Measurements from ENCODE around the gene NCOR2. TPM values are rescaled to one million over a fixed set of nuclear protein-coding genes. Genes with fewer than 3 reads are reported as not detected.

Gene NCOR2
- total RNA-seq, 1 donor from 2014 or later = 43.8 TPM

GRCh38 chr12:124605883-124606774, 38.7 kb upstream of the NCOR2 start:
- no peak overlapping the region for H3K4me3 ChIP-seq (ENCODE audit: low read depth, low read length)
- TF ChIP-seq, protein P1, sequence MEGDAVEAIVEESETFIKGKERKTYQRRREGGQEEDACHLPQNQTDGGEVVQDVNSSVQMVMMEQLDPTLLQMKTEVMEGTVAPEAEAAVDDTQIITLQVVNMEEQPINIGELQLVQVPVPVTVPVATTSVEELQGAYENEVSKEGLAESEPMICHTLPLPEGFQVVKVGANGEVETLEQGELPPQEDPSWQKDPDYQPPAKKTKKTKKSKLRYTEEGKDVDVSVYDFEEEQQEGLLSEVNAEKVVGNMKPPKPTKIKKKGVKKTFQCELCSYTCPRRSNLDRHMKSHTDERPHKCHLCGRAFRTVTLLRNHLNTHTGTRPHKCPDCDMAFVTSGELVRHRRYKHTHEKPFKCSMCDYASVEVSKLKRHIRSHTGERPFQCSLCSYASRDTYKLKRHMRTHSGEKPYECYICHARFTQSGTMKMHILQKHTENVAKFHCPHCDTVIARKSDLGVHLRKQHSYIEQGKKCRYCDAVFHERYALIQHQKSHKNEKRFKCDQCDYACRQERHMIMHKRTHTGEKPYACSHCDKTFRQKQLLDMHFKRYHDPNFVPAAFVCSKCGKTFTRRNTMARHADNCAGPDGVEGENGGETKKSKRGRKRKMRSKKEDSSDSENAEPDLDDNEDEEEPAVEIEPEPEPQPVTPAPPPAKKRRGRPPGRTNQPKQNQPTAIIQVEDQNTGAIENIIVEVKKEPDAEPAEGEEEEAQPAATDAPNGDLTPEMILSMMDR (conservative IDR thresholded peaks at IDR 0.05; ENCODE audit: low read depth, low read length) = no peak
- DNase-seq (ENCODE audit: low read depth) = no peak

DNA sequence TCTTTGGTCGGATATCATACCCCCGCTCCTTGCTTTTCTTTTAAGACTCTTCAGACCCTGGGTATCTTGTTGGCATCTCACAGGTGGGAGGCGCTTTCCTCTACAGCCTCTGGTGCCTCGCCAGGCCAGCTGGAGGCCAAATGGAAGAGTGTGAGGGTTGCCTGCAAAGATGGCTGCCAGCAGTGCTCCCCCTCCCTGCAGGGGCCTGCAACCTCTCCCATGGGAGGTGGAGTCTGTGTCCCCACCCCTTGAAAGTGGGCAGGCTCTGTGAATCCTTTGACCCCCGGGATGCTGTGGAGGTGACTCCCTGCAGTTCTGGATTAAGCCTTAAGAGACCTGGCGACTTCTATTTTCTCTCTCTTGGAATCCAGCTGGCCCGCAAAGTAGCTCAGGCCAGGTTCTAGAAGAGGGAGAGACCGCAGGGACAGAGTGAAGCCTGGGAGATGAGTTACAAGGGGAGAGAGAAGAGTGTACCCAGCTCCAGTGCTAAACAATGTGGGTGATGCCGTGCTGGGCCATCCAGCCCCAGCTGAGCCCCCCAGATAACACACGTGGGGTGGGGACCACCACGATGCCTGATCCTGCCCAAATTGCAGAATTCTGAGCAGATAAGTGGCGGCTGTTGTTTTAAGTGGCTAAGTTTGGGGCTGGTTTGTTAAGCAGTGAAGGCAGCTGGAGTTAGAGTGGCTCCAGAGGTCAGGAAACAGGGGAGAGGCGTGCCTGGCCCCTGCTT, 37.9 kb upstream of the NCOR2 start:
- DNase-seq (ENCODE audit: low read depth) = no peak
- H3K4me3 ChIP-seq (ENCODE audit: low read depth, low read length) = no peak overlapping the region
- TF ChIP-seq, protein P1 (conservative IDR thresholded peaks at IDR 0.05; ENCODE audit: low read depth, low read length) = no peak

DNA sequence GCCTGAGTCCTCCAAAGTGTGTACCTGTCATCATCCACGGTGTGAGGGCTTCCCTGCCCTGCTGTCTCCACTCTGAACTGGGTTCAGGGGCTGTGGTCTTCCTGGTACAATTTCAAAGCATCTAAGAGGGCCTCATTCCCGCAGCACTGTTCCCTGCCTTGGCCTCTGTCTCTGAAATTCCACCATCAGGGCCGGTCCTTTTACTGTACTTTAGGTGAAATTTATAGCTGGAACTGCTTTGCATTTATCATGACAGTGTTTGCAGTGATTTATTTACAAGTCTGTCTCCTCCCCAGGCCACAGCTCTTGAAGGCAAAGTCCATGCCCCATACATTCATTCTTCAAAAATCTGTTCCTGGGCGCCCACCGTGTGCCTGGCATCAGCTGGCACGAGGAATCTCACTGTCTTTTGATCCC, 36.9 kb upstream of the NCOR2 start:
- no peak overlapping the region for H3K4me3 ChIP-seq (ENCODE audit: low read depth, low read length)
- no peak for DNase-seq (ENCODE audit: low read depth)
- TF ChIP-seq, protein P1 (conservative IDR thresholded peaks at IDR 0.05; ENCODE audit: low read depth, low read length) = no peak

- TF ChIP-seq, protein P1 (conservative IDR thresholded peaks at IDR 0.05; ENCODE audit: low read depth, low read length) = no peak
- H3K4me3 ChIP-seq (ENCODE audit: low read depth, low read length) = no peak overlapping the region
- no peak for DNase-seq (ENCODE audit: low read depth)
Measured at GRCh38 chr12:124603831-124604251, 36.4 kb upstream of the NCOR2 start.

- TF ChIP-seq, protein P1 (conservative IDR thresholded peaks at IDR 0.05; ENCODE audit: low read depth, low read length) = no peak
- H3K4me3 ChIP-seq (ENCODE audit: low read depth, low read length) = no peak overlapping the region
- no peak for DNase-seq (ENCODE audit: low read depth)
Measured at GRCh38 chr12:124603100-124603541, 35.7 kb upstream of the NCOR2 start.

DNA sequence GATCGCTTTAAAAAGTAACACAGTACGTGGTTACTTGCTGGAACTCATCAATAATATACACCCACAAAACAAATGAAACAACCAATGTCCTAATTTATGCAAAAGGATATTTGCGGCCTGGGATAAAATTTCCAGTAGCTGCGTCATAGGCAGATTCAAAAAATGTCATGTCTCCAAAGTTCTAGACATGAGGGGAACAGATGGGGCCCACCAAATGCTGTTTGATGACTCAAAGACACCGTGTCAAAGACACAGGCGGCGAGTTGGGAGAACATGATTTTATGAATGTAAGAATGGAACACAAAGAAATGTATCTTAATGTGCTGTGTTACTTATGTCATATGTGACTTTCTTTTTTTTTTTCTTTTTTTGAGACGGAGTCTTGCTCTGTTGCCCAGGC, 34.3 kb upstream of the NCOR2 start:
- DNase-seq (ENCODE audit: low read depth) = no peak
- TF ChIP-seq, protein P1 (conservative IDR thresholded peaks at IDR 0.05; ENCODE audit: low read depth, low read length) = no peak

More for the DNA sequence above, 34.3 kb upstream of the NCOR2 start:
- H3K4me3 ChIP-seq (ENCODE audit: low read depth, low read length) = no peak overlapping the region
